Iris pigment epithelial cell (primary cell): Measurements from ENCODE around the gene PTPN9.
"Not testable (repeated sequence)": the region's sequence is repeated elsewhere in the genome, so short reads cannot be mapped to it uniquely, and the experiment has no call there.

Experiments
- DNase-seq: peaks from one replicate; pipeline ENCODE4 v3.0.0-alpha.2; 2011; ENCODE audit warnings: low read depth

The PTPN9 gene

DNA sequence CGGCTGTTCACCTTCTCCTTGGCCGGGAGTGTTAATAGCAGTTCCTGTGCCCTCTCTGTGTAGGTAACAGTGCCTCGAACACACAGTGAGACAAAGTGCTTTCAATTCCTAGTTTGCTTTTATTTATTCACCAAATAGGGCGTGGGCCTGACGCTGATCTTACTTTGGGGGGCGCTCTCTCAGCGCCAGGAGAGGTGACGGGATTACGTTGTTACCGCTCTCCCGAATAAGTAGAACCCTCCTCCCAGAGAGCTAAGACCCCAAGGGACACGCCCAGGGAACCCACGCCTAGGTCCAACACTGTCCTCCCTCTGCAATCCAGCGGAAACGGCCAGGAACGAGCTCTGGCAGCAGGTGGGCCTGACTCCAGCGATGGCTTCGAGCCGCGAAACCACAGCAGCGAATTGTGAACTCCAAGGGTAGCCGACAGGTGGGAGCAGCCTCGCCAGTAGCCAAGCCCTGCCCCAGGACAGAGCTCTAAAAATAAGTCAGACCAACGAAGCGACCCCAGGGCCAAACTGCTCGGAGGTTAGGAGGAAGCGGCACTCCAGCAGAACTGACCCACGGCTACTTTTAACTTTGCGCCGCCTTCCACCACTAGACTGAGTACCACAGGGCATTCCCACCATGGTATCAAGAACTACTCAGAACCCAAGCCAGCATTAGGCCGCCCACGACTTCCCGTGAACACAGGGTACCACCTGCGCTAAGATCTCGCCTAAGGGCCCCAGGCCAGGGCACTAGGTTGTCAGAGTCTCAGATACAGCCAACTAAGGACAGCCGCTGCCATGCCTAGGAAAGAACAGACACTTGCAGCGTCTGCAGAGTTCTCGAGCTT is 126.0 kb downstream of the PTPN9 start:
- DNase-seq: peak; percentile 28

DNA sequence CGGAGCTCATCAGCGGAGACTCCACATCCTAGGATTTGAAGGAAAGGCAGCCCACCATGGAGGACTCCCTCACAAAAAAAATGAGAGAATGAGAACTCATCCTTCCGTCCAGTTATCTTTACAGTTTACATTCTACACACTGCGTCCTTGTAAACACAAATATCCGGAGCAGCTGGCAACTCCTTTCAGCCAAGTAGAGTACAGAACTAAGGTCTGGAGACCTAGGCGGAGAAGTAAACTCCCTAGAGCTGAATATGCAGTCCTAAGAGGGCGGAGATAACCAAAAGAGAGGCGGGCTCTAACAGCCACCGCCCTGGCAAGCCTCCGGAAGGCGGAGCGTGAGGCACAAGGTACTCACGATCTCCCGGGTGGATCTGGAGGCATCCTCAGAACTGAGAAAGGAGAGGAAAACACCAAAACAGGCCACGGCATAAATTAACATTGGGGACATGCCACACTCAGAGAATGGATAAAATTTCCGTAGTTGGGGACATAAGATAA is 126.7 kb downstream of the PTPN9 start:
- DNase-seq: peak; percentile 81

DNA sequence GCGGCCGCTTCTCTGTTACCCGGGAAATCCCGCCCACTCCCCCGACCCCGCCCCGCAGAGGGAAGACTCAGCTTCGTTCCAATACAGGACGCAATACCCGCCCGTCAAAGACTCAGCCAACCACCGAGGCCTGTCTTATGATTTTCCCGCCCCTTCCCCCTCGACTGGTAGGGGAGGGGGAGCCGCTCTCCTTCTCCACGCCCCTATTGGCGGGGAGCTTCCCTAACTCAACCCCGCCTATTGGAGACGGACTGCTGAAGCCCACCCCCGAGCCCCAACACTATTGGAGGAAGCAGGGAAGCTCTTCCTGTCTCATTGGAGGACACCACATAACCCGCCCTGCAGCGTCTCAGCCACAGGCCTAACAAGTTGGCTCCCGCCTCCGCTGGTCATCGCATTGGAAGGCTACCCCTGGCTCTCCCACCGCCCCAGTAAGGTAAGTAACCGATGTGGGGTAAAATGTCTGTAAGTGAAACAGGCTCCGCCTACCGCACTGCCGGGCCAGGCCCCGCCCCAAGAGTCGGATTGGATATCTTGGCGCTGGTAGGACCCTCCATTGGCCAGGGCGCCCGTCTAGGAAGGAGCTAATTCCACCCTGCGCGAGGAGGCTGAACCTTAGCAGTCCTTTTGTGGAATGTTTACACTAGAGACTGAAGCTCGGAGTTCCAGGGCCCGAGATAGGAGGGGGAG is 127.3 kb downstream of the PTPN9 start, which contains the start of gene SIN3A:
TSS of gene SIN3A (minus strand) at position 17 of the 690 bp plus-strand sequence. CDS start 21,315 bp downstream, outside the sequence.
- peak; percentile 100 for DNase-seq

DNA sequence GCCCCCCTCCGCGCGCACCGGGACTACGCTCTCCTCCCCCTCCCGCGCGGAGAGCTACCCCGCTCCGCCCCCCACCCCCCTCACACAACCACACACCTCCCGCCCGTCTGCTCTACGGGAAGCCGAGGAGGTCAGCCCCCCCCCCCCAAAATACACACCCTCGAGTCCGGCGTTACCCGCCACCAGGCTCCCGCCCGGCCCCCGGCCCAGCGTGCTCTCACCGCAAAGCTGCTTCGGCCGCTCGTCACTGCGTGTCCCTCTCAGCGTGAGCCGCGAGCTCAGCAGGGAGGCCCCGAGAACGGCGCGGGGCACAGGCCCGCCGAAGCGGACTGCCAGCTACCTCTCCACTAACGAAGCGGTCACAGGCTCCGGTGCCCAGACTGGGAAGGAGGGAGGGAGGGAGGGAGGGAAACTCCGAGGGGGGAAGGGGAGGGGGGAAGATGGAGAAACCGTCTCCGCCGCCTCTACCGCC is 127.9 kb downstream of the PTPN9 start:
- no peak for DNase-seq

DNA sequence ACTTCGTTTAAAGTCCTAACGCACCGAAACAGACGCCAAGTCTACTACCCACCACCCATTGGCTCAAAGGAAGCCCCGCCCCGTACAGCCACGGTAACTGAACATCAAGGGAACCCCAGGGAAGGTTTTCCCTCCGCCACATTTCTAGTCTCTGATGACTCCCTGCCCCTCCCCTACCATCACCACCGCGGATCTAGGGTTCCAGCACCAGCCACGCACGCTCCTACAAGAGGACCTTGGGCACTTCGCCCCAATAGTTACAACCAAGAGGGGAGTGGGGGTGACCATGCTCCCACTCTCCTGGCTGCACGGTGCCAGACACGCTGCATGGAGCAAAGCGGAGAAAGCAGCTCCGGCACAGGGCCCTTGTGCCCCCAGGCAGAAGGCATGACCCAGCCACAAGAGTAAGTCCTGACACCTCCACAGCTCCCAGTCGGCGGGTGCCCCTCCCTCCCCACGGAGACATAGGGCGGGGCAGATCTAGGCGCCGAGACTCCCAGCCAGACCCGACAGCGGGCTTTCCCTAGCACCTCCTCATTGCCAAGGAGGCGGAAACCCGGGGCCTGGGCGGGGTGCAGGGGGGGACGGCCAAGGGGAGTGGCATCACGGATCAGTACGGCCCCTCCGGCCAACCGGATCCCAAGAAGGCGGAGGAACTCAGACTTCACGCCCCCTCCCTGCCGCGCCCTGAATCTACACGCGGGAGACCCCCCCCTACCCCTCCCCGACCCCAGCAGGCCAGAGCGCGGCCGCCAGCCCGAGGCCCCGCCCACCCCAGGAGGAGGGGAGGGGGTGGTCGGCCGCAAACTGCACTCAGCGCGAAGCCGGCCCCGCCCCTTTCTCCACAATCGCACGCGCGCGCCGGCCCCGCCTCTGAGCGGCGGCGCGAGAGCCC is 128.6 kb downstream of the PTPN9 start:
- DNase-seq: peak; percentile 98

DNA sequence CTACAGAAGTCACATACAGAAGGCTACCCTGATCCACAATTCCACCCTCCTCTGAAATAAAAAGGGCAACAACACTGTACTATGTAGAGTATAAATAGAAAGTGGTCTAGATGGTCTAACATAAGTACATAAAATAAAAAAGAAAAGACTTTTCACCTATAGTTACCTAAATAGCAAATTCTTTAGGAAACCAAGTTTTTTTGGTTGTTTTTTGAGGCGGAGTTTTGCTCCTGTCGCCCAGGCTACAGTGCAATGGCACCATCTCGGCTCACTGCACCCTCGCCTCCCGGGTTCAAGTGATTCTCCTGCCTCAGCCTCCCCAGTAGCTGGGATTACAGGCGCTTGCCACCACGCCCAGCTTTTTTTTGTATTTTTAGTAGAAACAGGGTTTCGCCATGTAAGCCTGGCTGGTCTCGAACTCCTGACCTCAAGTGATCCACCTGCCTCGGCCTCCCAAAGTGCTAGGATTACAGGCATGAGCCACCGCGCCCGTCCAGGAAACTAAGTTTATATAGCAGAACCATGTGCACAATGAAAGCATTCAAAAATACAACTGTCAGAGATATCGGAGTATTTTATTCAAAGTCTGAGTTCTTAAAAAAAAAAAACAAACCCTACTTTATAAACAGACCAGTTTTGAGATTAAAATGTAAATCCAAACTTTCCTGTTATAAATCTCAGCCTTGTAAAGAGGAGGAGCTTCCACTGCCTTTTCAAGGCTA is 129.4 kb downstream of the PTPN9 start:
- no peak for DNase-seq

DNA sequence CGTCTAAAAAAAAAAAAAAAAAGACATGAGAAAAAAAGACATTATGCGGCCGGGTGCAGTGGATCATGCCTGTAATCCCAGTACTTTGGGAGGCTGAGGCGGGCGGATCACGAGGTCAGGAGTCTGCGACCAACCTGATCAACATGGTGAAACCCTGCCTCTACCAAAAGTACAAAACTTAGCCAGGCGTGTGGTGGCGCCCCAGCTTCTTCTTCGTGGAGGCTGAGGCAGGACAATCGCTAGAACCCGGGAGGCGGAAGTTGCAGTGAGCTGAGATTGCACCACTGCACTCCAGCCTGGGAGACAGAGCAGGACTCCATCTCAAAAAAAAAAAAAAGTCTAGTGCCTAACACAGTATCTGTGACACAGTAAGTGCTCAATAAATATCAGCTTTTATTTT is 130.9 kb downstream of the PTPN9 start:
- DNase-seq: not testable (repeated sequence)

DNA sequence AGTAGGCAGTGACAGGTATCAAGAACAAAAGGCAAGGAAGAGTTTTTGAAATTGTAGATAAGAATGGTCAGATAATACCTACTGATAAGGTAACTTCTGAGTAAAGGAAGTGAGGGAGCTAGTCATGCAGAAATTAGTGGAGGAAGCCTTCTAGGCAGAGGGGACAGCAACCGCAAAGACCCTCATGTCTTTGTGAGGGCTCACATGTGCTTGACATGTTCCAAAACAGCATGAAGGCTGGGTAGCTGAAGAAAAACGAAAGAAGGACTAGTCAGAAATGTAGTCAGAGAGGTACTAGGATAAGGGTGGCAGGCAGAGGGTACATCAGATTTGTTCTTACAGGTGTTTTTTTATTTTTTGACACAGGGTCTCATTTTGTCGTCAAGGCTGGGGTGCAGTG is 133.0 kb downstream of the PTPN9 start:
- DNase-seq: no peak

DNA sequence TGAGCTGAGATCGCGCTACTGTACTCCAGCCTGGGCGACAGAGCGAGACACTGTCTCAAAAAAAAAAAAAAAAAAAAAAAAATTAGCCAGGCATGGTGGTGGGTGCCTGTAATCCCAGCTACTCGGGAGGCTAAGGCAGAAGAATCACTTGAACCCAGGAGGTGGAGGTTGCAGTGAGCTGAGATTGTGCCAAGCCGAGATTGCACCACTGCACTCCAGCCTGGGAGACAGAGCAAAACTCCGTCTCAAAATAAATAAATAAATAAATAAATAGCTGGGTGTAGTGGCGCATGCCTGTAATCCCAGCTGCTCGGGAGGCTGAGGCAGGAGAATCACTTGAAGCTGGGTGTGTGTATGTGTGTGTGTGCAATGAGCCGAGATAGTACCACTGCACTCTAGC is 133.8 kb downstream of the PTPN9 start:
- DNase-seq: not testable (repeated sequence)

DNA sequence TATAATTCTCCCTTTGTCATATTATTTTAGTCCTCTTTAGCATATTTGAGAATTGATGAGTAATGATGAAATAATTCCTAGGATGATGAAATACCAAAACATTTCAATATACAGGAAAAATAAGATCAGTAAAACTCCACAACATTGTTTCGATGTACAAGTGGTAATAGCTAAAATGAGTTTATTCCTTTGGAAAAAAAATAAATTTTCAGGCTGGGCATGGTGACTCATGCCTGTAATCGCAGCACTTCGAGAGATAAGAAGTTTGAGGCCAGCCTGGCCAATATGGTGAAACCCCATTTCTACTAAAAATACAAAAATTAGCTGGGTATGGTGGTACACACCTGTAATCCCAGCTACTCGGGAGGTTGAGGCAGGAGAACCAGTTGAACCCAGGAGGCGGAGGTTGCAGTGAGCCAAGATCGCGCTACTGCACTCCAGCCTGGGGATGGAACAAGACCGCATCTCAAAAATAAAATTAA is 135.1 kb downstream of the PTPN9 start:
- peak; percentile 80 for DNase-seq

DNA sequence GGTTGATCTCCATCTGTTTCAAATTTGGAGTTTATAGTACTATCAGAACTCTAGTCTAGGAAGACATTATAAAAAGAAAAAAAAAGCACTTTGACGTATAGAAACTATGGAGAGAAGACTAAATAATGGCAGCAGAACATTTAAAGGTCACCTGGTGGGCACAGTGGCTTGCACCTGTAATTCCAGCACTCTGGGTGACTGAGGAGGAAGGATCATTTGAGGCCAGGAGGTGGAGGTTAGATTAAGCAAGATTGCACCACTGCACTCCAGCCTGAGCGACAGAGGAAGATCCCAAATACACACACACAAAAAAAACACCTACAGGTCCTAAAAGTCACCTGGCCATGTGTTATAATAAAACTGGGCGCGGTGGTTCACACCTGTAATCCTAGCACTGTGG is 141.4 kb downstream of the PTPN9 start:
- no peak for DNase-seq

DNA sequence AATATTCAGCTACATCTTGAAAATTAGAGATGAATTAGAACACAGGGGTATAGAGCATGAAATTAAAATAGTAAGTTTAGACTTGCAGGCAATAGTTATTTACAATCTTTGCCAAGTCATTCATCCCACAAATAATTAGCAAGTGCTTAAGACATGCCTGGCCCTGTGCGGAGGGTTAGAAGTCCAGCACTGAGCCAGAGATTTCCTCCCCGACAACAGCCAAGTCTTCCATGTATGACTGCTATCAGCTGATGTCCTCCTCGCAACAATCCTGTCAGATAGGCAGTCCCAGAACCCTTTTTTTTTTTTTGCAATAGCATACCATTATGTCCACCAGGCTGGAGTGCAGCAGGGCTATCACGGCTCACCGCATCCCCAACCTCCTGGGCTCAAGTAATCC is 142.2 kb downstream of the PTPN9 start:
- no peak for DNase-seq

DNA sequence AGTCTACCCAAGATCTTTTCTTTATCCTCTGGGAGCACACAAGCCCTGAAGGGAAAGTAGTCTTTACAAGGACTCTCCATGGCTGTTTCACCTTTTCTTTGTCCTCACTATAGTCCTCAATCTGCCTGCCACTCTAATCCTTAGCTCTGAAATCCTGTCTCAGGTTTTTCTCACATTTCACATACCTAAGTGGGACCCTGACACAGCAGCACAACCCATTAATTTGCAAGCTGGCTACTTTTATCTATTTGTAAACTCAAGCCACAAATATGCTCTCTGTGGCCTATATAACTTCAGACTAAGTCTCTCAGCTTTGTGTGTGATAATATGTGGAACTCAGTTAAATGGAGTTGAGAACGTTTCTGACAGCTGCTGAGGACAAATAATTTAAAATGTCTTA is 147.4 kb downstream of the PTPN9 start:
- peak; percentile 22 for DNase-seq

DNA sequence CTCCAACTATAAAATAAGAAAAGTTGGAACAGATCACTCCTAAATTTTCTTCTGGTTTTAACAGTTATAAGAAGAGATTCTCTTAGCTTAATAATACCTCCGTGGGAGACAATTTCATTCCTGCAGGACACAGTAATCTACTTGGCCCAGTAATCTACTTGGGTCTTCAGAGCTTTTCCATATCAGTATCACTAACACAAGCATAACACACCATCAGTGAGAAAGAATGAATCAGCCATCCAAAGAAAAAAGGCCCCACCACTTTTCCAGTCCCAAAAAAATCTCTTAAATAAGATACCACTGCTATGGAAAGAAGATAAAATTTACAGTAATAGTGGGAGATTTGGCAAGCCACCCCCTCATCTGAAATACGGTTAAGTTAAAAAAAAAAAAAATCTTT is 147.8 kb downstream of the PTPN9 start:
- DNase-seq: peak; percentile 26

DNA sequence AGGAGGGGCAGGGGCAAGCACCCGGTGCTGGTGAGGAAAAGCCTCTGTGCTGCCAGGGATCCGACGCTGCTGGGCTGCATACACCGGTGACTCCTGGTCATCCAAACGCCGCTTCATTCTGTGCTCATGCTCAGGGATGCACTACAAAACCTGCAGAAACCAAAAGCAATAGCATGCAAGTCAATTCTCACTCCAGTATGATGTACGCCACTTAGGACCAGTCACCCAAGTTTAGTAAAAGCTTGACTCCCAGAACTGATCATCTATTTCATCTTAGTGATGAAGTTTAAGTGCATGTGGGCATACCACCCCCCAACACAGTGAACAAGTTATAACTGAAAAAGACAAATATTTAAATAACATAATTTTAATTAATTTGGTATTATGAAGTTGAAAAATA is 148.9 kb downstream of the PTPN9 start:
- no peak for DNase-seq

DNA sequence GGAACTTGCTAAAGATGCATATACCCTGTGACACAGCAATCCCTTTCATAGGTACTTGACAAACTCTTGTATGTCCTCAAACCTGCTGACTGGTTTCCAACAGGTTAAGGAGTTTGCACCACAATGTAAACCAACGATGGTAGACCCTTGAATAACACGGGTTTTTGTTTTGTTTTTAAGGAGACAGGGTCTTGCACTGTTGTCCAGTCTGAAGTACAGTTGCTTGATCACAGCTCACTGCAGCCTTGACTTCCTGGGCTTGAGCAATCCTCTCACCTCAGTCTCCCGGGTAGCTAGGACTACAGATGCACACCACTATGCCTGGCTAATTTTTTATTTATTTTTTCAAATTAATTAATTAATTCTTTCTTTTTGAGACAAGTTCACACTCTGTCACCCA is 151.0 kb downstream of the PTPN9 start:
- no peak for DNase-seq

DNA sequence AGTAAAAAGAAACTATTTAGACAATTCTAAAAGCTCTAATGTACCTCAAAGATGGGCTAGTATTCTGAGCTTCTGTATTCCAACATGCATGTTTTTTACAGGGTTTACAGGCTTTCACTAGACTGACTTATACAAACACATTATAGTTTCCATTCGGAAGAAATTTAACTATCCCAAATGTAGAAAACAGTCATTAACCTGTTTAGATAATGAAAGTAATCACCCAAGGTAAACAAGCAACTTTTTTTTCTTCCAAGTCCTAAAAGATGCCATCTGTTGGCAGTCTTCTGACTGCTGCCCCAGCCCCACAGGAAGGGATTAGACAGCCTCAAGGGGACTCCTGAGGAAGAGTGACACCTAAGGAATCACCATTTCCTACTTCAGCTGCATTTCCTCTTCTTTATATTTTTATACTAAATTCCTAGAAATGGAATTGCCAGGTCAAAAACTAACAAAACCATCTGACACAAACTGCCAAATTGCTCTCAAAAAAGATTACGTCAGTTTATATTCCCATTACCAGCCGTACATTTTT is 153.1 kb downstream of the PTPN9 start:
- DNase-seq: no peak

DNA sequence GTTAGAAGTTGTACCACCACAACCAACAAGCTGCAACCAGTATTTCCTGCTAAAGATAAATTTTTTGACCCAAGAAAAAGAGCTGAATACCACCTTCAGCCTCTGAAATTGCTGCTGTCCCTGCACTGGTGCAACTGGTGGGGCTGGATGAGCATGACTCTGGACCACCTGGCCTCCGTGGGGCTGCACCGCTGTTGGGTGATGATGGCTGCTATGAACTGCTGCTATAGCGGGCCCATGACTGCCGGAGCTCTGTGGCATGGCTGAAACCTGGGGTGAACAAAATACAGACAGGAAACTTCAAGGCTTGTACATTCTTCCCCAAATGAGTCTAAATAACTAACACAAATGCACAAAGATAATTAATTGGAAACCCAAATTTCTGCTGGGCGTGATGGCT is 156.6 kb downstream of the PTPN9 start:
- DNase-seq: no peak

DNA sequence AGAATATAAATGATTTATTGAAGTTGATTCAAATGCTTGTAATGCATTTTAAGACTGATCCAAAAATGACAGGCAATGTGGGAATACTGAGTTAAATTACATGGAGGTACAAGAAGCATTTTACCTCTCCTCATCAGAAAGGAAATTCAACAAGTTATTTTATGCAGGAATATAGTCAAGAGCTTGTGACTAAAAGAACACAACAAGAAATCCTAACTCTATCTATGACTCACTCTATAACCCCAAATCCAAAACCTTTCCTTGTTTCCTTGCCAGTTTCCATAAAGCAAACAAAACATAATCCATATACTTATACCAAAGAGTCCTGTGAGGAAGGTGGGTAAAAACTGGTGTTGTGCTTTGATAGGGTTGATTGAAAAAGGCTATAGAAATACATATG is 158.4 kb downstream of the PTPN9 start:
- DNase-seq: peak; percentile 50

DNA sequence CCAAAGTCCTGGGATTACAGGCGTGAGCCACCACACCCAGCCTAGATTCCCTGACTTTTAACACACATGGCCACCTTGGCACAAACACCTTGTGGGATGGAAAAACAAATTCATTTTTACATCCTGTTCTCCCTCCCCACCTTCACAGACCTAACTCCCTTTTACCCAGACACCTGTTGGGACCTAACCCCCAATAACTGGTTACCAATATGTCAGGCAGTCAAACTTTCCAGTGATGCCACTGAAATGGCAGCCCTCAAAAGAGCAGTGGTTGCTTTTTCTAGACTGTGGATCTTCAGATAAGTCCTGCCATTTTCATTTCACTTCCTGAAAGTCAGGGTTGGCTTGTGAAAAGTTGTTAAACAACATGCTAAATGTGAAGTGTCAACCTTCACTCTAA is 162.5 kb downstream of the PTPN9 start:
- no peak for DNase-seq
